ENCODE measurements around the gene LYPD6. TPM values are rescaled to one million over a fixed set of nuclear protein-coding genes. Genes with fewer than 3 reads are reported as not detected.
A peak's percentile ranks its signal among the peaks of the same experiment; 100 is the strongest.

LYPD6 gene
- total RNA-seq, 1 donor from 2014 or later: 30.1 TPM

DNA sequence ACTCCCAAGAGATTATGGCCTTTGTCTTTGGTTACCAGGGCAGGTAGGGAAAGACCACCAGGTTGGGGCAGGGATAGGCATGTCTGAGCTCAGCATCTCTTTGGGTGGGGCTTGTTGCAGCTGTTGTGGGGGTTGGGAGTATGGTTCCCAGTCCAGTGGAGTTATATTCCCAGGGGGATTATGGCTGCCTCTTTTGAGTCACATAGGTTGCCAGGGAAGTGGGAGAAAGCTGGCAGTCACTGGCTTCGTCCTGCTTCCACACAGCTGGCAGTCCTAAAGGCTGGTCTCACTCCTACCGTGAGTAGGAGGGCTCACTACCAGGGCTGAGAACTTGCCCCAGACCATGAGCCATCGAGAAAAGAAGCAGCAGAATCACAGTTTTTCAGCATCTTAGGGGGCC is 79.1 kb downstream of the LYPD6 start:
- DNase-seq (ENCODE audit: low spot score): no peak

DNA sequence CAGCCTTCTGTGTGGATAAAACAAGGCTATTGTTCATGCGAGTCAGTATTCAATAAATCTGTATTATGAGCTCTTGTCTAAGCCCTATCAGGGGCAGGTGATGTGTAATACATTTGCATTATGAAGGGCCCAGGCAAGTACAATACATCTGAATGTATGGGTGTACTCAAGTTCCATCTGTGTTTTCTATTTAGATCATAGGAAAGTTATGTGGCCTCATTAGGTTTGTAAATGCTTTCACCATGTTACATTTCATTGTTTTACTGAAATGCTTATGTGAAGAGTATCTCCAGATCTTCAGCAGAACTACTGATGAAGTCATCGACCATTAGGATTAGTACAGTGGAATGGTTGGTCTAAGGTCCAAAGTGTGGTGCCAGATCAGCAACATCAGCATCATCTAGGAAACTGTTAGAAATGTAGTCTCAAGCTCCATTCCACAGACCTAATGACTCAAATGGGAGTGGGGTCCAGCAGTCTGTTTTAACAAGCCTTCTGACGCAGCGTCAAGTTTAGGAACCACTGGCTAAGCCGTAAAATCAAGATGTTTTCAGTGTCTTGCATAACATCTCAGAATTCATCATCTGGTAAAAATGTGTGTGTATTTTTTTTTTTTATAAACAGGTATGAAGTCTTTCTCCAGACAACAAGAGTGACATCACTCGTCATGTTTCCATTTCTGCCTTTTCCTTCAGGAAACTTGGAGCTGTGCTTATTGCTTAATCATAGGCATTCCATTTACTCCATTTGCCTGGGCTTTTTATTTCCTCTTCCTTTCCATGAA is 80.5 kb downstream of the LYPD6 start:
- DNase-seq (ENCODE audit: low spot score): no peak

DNA sequence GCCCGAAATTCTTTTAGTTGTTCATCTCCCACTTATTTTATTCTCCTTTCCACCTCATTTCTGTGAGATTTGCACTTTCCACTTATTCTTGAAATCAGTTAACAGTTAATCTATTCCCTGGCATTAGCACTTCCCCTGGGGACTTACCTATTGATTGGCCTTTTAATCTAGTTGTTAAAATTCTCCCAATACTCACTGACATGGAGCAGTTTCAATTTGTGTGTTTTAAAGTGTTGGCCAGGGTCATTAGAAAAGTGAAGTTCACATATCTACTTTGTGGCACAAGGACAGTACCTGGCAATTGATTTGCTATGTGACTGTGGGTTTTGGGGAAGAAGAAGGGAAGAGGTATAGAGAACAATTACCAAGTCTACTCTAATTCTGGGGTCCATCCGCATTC is 83.1 kb downstream of the LYPD6 start:
- no peak for DNase-seq (ENCODE audit: low spot score)

DNA sequence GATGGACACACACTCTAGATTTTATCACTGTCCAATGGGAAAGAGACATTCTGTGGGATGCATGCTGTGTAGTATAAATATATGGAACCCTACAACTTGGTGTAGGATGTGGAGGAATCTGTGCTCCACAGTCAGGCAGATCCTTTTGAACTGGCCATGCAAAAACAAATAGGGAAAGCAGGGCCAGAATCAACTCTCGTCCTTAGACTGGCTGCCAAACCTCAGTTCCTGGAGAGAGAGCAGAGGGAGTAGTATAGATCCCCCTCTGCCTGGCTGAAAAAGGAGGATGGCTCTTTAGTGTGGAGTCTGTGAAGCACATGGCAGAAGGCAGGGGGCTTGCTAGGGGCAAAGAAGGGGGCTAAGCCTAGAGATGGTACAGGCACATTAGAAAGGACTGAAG is 84.7 kb downstream of the LYPD6 start:
- no peak for DNase-seq (ENCODE audit: low spot score)

DNA sequence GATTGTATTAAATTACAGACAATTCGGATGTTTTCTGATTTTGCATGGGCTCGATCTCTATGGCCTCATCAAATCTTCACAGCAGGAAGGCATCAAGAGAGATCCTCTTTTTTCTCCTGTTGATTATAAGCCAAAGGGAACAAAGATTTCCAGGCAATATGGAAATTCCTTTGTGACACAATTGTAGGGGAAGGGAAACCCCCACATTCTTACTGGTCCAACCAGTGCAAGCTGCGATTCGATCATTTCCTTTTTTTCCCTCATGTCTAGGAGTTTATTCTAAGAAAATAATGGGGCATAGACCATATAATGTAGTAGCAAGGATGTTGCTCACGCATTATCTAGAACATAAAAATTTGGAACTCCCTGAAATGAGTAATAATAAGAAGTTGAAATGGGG is 87.7 kb downstream of the LYPD6 start:
- DNase-seq (ENCODE audit: low spot score): no peak

GRCh38 chr2:149420053-149420963 is 89.9 kb downstream of the LYPD6 start:
- DNase-seq (ENCODE audit: low spot score): no peak

- DNase-seq (ENCODE audit: low spot score): no peak
Measured at GRCh38 chr2:149421791-149422190, 91.4 kb downstream of the LYPD6 start.

- peak; percentile 48 for DNase-seq (ENCODE audit: low spot score)
Measured at GRCh38 chr2:149422337-149422990, 92.1 kb downstream of the LYPD6 start.

GRCh38 chr2:149422991-149423338 is 92.6 kb downstream of the LYPD6 start:
- no peak for DNase-seq (ENCODE audit: low spot score)

DNA sequence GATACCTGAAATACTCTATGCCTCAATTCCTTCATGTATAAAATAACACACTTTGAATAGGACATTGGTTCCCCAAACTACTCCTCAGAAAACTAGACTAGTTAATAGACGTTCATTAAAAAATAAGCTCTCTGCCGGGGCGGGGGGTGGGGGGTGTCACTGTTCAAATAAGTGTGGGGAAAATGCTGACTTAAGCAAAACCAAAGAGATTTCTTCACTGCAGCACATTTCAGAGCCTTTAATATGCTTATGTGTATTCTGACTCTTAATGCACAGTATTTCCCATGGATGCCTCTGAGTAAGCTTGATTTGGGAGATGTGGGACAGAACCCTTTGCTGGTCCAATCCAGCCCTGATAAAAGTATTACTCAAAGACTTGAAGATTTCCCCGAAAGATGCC is 93.2 kb downstream of the LYPD6 start:
- DNase-seq (ENCODE audit: low spot score): no peak

GRCh38 chr2:149427387-149427786 is 97.0 kb downstream of the LYPD6 start:
- no peak for DNase-seq (ENCODE audit: low spot score)

- no peak for DNase-seq (ENCODE audit: low spot score)
Measured at GRCh38 chr2:149428783-149429182, 98.4 kb downstream of the LYPD6 start.

DNA sequence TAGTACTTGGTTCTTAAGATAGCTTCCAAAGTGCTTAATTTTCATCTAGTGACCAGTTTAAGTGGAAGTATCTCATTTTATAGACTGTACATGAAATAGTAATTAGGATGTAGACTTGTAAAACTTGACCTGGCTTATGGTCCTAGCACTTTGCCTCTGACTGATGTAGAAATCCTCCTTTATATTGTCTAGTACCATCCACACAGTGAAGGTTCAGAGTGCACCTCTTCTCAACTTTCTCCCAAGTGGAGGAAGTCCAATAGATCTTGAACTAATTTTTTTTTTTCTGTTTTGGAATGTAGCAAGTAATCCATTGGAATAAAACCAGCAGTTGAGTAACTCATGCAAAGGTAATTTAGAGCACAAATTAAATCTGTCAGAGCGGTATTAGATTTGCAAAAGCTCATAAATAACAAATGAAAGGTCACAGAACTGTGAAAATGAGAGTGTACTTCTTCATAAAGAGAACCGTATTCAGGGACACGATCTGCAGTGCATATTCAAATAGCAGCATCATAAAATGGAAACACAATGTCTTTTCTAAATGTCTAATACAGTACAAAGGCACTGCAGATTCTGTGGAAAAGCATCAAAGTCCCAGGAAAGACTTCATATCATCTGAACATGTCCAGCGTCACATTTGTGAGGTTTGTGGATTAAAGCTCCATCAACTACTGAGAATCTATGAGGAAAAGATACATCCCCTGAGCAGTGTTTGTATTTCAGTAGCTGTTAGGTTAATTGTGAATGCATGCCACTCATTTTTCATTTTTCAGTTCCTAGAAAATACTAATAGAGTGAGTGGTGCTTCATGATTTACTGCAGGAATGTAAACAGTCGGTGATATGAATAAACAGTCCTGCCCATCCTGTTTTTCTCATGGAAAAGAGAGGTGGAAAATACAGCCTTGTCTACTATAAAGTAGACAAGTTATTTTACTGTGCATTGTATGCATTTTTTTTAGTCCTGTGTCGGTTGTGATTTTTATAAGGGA is 100.7 kb downstream of the LYPD6 start:
- no peak for DNase-seq (ENCODE audit: low spot score)

DNA sequence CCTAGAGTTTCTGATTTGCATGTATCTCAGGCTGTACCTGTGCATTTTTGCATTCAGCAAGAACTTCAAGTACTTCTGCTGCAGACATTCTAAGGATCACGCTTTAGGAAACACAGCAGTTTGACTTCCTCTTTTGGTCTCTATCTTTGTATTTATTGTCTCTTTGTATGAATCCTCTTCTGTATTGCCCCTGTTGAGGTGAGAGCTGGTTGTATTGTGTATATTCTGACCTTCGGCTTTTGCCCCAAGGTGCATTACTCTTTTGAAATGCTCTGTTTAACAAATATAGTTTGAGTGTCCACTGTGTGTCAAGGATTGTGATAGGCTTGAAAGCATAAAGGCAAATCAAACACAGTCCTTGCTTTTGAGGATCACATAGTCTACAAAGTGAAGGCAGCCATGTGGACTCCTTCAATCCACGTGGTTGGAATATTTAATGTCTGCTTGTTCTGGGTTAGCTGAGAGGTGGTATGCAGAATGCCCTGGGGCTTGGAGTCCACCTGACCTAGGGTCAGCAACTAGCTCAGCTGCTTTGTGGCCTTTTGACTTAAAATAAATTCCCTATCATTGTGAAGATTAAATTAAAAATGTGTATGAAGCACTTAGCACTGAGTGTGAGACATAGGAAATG is 108.1 kb downstream of the LYPD6 start:
- DNase-seq (ENCODE audit: low spot score): no peak

GRCh38 chr2:149441255-149441654 is 110.9 kb downstream of the LYPD6 start:
- no peak for DNase-seq (ENCODE audit: low spot score)

- DNase-seq (ENCODE audit: low spot score): no peak
Measured at GRCh38 chr2:149442346-149442745, 112.0 kb downstream of the LYPD6 start.

DNA sequence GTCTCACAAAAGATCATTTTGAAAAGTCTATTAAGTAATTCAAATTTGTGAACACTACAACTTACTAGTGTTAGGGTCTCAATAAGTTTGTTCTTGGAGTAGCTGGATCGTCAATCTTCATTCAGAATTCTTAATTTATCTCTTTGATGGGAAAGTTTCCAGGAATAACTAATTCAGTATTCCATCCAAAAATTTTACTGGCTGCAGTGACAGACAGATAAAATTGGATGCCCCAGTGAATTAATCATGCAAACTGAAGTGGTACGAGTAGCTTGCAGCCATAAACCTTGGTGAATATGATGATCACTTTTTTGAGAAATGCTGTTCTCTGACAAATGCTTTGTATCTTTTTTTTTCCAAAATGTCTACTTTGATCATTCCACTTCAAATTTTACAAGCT is 112.8 kb downstream of the LYPD6 start:
- no peak for DNase-seq (ENCODE audit: low spot score)

DNA sequence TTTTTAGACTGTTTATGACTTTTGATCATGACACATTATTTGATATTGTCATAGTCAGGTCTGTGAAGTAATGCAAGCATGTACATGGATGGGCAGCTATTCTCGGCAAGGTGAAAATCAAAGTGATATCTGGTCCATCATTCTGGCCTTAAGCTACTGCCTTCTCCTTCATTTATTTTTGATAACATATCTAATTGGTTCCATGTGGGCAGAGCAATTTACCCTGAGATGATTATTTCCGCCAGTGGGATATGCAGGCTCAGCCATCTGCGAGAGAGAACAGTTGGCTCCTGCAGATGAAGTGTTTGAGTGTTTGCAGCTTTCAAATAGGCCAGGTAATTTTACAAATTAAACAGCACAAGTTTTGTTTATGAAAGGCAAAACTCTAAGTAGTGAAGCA is 116.4 kb downstream of the LYPD6 start:
- no peak for DNase-seq (ENCODE audit: low spot score)

DNA sequence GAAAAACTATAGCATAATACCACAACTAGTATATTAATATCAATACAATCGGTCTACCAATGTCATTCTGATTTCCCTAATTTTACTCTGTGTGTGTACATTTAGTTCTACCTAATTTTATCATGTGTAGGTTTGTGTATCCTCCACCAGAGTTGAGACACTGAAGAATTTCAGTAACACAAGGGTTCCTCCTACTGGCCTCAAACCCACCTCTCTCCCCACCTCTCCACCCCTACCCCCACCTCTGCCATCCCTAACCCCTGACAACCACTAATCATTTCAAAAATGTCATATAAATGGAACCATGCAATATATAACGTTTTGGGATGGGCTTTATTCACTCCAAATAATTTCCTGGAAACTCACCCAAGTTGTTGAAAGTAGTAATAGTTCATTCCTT is 117.9 kb downstream of the LYPD6 start:
- DNase-seq (ENCODE audit: low spot score): no peak

DNA sequence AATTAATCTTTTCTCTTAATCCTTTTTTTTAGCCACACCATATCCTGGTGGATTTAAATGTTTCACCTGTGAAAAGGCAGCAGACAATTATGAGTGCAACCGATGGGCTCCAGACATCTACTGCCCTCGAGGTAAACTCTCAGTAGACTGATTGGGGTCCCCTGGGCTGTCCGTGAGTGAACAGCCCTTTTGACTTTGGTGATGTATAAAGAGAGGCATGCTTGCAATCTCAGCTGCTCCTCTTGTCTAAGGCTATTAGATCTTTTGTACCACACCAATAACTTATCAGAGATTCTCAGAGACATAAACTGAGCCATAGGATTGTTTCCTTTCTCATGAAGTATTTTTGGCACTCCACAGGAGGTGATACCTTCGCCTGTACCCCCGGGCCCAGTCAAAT is 118.6 kb downstream of the LYPD6 start:
- DNase-seq (ENCODE audit: low spot score): no peak
